ENCODE measurements around the gene ARFIP2.

- TF ChIP-seq, protein P1, sequence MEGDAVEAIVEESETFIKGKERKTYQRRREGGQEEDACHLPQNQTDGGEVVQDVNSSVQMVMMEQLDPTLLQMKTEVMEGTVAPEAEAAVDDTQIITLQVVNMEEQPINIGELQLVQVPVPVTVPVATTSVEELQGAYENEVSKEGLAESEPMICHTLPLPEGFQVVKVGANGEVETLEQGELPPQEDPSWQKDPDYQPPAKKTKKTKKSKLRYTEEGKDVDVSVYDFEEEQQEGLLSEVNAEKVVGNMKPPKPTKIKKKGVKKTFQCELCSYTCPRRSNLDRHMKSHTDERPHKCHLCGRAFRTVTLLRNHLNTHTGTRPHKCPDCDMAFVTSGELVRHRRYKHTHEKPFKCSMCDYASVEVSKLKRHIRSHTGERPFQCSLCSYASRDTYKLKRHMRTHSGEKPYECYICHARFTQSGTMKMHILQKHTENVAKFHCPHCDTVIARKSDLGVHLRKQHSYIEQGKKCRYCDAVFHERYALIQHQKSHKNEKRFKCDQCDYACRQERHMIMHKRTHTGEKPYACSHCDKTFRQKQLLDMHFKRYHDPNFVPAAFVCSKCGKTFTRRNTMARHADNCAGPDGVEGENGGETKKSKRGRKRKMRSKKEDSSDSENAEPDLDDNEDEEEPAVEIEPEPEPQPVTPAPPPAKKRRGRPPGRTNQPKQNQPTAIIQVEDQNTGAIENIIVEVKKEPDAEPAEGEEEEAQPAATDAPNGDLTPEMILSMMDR (IDR thresholded peaks at IDR 0.05): no peak
- TF ChIP-seq POLR2A (IDR thresholded peaks at IDR 0.05; ENCODE audit: low read depth): no peak
Measured at GRCh38 chr11:6474806-6475500, 6.2 kb downstream of the ARFIP2 start.

Measured in esophagus muscularis mucosa (tissue), 3 donors.